ENCODE data around the gene SORCS1.
"Not testable (repeated sequence)": the region's sequence is repeated elsewhere in the genome, so short reads cannot be mapped to it uniquely, and the experiment has no call there.

Gene SORCS1

DNA sequence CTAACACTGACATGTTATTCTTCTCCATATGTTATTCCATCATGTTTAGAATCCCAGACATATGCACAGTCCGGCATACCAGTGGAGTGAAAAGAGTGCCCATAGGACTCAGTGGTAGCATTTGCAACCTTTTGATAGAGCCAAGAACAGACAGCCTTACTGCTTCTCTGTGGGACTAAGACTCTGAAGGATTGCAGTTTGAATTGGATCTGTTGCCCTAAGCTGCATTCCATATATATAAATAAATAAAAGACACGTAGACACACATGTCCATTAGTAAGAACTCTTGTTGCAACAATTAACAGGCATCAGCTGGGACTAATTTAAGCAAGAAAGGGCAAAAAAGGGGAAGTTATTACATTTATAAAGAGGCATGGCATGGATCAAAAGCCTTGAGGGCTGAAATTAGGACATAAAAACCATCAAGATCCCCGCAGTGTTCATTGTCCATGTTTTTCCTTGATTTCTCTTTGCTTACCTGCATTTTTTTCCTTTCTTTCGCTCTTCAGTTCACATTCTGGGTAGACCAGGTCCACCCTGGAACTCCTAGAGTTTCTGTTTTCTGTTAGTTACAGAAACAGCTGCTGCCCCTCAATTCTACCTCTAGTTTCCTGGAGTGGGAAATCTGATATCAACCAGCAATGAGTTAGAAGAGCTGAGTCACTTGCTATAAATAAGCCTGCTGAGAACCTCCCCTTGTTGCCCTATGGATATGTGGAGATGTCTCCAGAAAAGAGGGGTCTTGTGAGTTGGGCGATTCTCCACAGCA, 132.4 kb downstream of the SORCS1 start:
- TF ChIP-seq CTCF (IDR thresholded peaks at IDR 0.05; ENCODE audit: low read depth, low read length) = no peak
- no peak overlapping the region for H3K4me3 ChIP-seq (ENCODE audit: low read depth, low read length)

DNA sequence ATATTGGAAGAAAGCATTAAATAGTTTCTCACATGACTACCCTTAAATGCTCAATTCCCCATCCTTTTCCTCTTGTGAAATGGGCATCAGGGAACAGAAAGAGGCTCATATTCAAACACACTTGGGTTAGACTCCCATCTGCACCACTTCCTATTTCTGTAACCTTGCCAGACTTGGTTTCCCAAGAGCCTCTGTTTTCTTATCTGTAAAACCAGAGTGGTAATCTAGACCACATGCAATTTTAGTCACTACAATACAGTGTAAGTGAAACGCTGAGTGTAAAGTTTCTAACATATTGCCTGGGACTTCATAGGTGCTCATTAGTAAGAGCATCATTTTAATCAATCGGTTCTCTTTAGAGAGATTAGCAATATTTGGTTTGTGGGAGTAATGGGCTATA, 136.3 kb downstream of the SORCS1 start:
- no peak overlapping the region for H3K4me3 ChIP-seq (ENCODE audit: low read depth, low read length)
- TF ChIP-seq CTCF (IDR thresholded peaks at IDR 0.05; ENCODE audit: low read depth, low read length) = no peak

DNA sequence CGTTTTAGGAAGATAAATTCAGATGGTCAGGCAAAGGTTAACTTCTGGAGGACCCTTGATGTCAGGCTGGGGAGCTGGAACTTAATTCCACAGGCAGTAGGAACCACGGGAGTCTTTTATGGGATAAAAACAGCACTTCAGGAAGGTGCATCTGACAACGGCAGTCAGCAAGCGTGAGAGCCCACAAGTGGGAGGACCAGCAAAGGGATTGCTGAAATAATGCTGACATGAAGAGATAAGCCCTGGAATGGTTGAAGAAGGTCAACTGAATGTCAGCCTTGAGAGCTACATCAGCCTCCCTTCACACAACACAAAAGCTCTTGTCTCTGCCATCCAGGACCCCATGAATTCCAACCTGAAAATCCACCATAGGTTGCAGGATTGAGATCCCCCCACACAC, 138.8 kb downstream of the SORCS1 start:
- TF ChIP-seq CTCF (IDR thresholded peaks at IDR 0.05; ENCODE audit: low read depth, low read length) = no peak
- H3K4me3 ChIP-seq (ENCODE audit: low read depth, low read length) = no peak overlapping the region

DNA sequence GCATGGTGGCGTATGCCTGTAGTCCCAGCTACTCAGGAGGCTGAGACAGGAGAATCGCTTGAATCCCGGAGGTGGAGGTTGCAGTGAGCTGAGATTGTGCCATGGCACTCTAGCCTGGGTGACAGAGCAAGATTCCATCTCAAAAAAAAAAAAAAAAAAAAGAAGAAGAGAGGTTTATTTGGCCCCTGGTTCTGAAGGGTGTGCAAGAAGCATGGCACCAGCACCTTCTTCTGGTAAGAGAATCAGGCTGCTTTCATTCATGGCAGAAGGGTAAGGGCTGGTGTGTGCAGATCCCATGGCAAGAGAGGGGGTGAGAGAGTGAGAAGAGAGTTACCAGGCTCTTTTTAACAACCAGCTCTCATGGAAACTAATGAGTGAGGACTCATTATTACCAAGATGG, 140.5 kb downstream of the SORCS1 start:
- not testable (repeated sequence) for H3K4me3 ChIP-seq (ENCODE audit: low read depth, low read length)

DNA sequence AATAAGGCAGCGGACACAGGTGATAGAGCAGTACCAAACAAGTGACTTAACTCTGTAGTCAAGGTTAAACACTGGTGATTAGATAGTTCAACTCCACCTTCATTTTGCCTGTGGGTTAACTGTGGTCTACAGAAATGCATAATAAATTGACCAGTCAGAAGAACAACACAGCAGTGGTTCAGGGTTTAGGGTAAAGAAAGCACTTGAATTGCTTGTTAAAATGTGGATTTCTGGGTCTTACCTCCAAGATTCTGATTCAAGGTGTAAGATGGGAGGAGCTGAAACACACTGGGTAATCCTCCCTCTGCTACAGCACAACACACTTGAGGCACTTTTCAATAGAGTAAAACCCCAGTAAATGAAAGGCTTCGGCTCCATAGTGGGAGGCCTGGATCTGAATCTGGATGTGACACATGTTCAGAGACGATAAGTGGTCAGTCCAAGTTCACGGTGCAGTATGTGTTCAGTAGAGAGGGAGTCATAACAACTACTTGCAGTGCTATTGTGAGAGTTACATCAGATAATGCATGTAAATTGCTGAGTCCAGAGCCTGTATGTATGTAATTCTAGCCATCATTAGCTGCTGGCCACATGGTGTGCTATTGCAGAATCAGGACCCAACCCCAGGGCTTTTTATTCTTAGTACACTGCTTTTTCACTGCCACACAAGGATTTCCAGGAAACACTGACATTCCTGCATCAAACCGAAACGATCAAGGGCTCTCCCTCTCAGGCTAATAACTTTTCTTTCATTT, 141.7 kb downstream of the SORCS1 start:
- no peak for TF ChIP-seq CTCF (IDR thresholded peaks at IDR 0.05; ENCODE audit: low read depth, low read length)
- no peak overlapping the region for H3K4me3 ChIP-seq (ENCODE audit: low read depth, low read length)

- H3K4me3 ChIP-seq (ENCODE audit: low read depth, low read length) = no peak overlapping the region
- TF ChIP-seq CTCF (IDR thresholded peaks at IDR 0.05; ENCODE audit: low read depth, low read length) = no peak
These were observed 145.4 kb downstream of the SORCS1 start for GRCh38 chr10:107019154-107019553.

GRCh38 chr10:107013258-107014006, 151.1 kb downstream of the SORCS1 start:
- TF ChIP-seq CTCF (IDR thresholded peaks at IDR 0.05; ENCODE audit: low read depth, low read length) = no peak
- H3K4me3 ChIP-seq (ENCODE audit: low read depth, low read length) = no peak overlapping the region

Measured in WI38 (cell line).